LNCAP (cell line): ENCODE measurements around the gene TLK2.

Experiments used
- TF ChIP-seq, protein P1 (sequence below): fragments of 450-650 bp; IDR thresholded peaks from 2 replicates; pipeline ENCODE4 v1.5.1; 2017; ENCODE audit warnings: mild to moderate bottlenecking

Gene TLK2

DNA sequence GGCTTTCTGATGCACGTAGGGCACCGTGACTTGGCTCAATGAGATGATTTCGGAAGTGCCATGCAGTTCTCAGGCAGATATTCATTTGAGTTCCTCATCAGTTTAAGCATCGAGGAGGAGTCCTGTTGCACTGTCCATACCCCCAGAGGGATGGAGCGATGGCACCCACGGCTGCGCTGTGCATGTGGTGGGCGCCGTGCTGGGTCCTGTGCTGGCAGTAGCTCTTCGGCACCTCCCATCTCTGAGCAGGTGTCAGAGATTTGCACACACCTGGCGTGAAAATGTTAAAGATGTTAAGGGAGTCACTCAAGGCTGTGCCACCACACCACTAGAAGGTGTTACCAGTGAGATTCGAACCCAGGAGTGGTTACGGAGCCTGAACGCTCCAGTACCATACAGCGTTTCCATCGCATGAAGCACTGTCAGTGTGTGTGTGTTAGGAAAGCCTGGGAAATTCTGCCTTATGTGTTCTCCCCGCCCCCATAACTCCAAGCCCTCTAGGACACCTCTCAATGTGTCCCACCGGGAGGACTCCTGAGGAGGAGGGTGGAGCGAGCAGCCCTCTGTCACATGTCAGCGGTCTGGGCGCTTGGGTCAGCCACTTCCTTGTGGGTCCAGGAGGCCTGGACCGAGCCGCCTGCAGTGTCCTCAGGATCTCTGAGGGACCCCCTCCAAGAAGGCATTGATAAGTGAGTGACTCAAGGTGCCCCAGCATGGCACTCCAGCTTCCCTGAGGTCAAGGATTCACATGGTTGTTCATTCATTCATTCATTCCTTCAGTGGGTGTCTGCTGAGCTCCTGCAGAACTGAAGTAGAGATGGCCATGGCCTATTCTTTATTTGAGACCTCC is 152.7 kb downstream of the TLK2 start:
- TF ChIP-seq, protein P1, sequence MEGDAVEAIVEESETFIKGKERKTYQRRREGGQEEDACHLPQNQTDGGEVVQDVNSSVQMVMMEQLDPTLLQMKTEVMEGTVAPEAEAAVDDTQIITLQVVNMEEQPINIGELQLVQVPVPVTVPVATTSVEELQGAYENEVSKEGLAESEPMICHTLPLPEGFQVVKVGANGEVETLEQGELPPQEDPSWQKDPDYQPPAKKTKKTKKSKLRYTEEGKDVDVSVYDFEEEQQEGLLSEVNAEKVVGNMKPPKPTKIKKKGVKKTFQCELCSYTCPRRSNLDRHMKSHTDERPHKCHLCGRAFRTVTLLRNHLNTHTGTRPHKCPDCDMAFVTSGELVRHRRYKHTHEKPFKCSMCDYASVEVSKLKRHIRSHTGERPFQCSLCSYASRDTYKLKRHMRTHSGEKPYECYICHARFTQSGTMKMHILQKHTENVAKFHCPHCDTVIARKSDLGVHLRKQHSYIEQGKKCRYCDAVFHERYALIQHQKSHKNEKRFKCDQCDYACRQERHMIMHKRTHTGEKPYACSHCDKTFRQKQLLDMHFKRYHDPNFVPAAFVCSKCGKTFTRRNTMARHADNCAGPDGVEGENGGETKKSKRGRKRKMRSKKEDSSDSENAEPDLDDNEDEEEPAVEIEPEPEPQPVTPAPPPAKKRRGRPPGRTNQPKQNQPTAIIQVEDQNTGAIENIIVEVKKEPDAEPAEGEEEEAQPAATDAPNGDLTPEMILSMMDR = no peak

DNA sequence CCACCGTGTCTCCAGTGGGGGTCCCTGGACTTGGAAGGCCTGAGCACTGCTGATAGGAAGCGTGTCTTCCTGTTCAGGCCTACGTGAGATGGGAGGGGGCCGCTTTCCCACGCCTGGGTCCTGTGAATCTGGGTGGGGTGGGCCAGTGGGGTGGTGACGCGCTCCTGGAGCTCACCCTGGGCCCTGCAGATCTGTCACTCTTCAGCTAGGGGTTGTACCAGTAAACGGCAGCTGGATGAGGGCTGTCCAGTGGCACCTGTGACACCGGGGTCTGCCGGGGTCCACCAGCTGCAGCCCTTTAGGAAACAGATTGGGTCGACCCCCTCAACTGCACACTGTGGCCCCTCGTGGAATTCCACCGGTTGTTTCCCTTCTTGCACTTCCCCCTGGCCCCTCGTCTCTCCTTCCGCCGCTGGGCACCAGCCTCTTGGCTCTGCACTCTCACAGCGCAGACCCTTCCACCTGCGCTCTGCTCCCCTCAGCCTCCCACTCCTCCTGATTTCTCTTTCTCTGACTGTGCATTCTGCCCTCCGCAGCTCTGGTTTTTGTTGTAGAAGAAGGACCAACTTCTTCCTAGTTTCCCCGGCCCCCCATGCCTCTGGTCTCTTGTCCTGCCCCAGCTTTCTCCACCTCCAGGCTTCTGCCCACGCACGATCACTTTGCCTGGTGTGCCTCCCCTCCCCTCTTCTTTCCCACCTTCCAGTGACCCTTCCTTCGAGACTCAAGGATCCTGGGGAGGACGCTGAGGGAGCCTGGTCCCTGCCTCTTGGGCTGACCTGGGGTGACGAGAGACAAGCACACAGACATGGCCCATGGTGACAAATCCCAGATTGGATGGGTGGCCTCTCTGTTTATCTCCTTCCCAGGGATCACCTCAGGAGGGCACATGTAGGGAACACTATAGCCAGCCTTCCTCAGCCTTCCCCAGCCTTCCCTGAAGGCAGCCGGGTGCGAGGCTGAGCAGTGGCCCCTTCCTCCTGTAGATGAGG is 153.6 kb downstream of the TLK2 start:
- TF ChIP-seq, protein P1 = no peak

DNA sequence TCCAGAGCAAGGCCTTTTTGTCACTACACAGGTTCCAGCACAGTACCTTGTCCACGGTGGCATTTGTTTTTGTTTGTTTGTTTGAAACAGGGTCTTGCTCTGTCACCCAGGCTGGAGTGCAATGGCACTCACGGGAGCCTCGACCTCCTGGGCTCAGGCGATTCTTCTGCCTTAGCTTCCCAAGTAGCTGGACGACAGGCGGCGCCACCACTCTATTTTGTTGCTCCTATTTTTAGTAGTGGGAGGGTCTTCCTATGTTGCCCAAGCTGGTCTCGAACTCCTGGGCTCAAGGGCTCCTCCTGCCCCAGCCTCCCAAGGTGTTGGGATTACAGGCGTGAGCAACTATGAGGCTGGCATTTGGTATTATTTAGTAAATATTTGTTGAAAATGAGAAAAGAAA is 159.2 kb downstream of the TLK2 start:
- TF ChIP-seq, protein P1 = no peak

DNA sequence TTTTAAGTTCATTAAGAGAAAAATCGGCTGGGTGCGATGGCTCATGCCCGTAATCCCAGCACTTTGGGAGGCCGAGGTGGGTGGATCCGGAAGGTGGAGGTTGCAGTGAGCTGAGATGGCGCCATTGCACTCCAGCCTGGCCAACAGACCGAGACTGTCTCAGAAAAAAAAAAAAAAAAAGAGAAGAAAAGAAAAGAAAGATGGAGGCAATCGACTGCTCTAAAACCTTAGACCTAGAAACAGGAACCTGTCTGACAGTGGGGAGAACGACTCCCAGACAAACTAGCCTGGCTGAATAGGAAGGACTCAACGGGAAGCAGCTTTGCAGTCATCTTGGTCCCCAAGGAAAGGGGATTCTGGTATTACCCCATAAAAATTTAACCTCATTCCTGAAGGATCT is 162.5 kb downstream of the TLK2 start:
- TF ChIP-seq, protein P1 = no peak

DNA sequence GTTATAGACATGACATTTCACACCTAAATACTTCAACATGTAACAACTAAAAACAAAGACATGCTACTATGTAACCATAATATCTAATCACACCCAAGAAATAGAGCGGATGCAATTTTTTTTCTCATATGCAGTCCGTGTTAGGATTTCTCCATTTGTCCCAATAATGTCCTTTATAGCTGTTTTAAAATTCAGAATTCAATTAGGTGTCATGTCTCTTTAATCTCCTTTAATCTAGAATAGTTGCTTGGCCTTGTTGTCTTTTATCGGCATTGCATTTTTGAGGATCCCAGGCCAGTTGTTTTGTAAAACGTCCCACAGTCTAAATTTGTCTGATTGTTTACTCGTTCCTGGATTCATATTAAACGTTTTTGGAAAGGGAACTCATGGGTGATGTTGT is 163.3 kb downstream of the TLK2 start:
- TF ChIP-seq, protein P1 = no peak

DNA sequence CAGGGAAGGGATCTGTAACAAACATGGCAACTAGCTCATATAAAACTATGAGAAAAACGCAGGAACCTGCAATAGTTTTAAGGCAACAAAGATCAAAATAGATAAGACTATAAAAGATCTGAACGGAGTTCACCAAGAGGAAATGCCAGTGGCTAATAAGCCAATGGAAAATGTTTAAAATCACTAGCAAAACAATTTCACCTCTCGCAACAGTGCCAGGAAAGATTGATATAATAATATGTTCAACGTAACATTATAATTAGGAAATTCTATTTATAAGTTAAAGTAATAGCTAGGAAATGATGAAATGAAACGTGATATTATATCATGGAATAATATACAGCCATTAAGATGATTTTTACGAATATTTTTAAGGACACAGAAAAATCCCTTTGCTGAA is 164.9 kb downstream of the TLK2 start:
- TF ChIP-seq, protein P1 = no peak

DNA sequence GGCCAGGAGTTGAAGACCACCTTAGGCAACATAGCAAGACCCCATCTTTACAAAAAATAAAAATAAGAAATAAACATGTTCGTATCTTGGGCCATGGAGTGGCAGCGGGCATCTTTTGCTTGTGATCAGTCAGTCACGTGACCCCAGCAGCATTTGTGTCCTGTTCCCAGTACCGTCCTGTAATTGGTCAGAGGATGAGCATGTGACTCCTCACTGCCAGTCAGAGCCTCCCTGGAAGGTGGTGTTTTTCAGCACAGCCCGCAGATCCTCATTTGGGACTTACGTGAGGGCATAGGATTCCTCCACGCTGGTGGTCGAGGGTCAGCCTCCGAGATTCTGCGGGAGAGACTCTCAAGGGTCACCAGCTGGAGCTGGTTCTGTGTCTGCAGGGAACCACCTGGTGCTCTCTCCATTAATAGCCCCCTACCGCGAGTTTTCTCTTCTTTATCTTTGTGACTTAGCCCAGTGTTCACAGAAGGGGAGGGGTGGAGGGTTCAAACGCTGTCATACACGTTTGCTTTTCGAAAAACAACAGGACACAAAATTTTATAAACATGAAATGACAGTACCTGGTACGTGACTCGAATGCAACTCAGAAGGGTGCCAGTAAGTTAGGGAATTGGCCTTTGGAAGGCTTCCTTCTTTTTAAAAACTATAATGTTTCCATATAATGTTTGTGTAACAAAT is 166.0 kb downstream of the TLK2 start:
- TF ChIP-seq, protein P1 = no peak
